GM23338 (cell line): ENCODE measurements around the gene TTC6. TPM values are rescaled to one million over a fixed set of nuclear protein-coding genes. Genes with fewer than 3 reads are reported as not detected.

Experiments used
- ATAC-seq: fragments of 200-7000 bp; cut with Tn5 transposase; 3 replicates; pipeline ENCODE4 v1.9.1; 2020
- DNase-seq: peaks from one replicate; pipeline ENCODE4 v3.0.0-alpha.2; 2015; ENCODE audit warnings: low spot score
- H2AFZ ChIP-seq: fragments of 200-600 bp; sonication (generic); 2 replicates; pipeline ENCODE4 v1.8.0; 2016; ENCODE audit warnings: antibody characterized with exemption, mild to moderate bottlenecking, moderate library complexity
- H3F3A ChIP-seq: fragments of 200-600 bp; sonication (generic); replicated peaks from 2 replicates; pipeline ENCODE4 v1.8.0; 2017; ENCODE audit warnings: antibody characterized with exemption, mixed run types, low read depth
- H3K27ac ChIP-seq: fragments of 200-600 bp; sonication (generic); 2 replicates; pipeline ENCODE4 v1.6.1; 2016; ENCODE audit warnings: low read depth
- H3K27me3 ChIP-seq: fragments of 200-600 bp; sonication (generic); 2 replicates; pipeline ENCODE4 v1.8.0; 2016; ENCODE audit warnings: mild to moderate bottlenecking, mixed run types, moderate library complexity; ENCODE audit not compliant: insufficient read depth
- H3K36me3 ChIP-seq: fragments of 200-600 bp; sonication (generic); 2 replicates; pipeline ENCODE4 v1.8.0; 2016; ENCODE audit warnings: mild to moderate bottlenecking; ENCODE audit not compliant: insufficient read depth
- H3K4me1 ChIP-seq: fragments of 200-600 bp; sonication (generic); 2 replicates; pipeline ENCODE4 v1.8.0; 2016; ENCODE audit warnings: mild to moderate bottlenecking, moderate library complexity; ENCODE audit not compliant: insufficient read depth
- H3K4me2 ChIP-seq: fragments of 200-600 bp; sonication (generic); 2 replicates; pipeline ENCODE4 v1.7.1; 2017; ENCODE audit warnings: mixed run types
- H3K4me3 ChIP-seq: fragments of 200-600 bp; sonication (generic); 2 replicates; pipeline ENCODE4 v1.6.1; 2016; ENCODE audit warnings: mixed run types
- H3K79me2 ChIP-seq: fragments of 200-600 bp; sonication (generic); replicated peaks from 2 replicates; pipeline ENCODE4 v1.8.0; 2017; ENCODE audit warnings: mild to moderate bottlenecking; ENCODE audit not compliant: insufficient read depth
- H3K9me2 ChIP-seq: fragments of 200-600 bp; sonication (generic); 2 replicates; pipeline ENCODE4 v1.8.0; 2017; ENCODE audit not compliant: insufficient read depth
- H4K20me1 ChIP-seq: fragments of 200-600 bp; sonication (generic); replicated peaks from 2 replicates; pipeline ENCODE4 v1.8.0; 2017; ENCODE audit warnings: mild to moderate bottlenecking; ENCODE audit not compliant: insufficient read depth
- H3K27ac Mint-ChIP-seq: 2 replicates; pipeline ENCODE4 v1.8.0; 2020; ENCODE audit warnings: inconsistent platforms, mild to moderate bottlenecking, moderate library complexity, mixed read lengths
- H3K27me3 Mint-ChIP-seq: 3 replicates; pipeline ENCODE4 v1.8.0; 2022; ENCODE audit warnings: low read depth, mild to moderate bottlenecking, moderate library complexity, mixed read lengths, inconsistent platforms; ENCODE audit not compliant: insufficient read depth, poor library complexity
- H3K36me3 Mint-ChIP-seq: 3 replicates; pipeline ENCODE4 v1.8.0; 2021; ENCODE audit warnings: low read depth, mild to moderate bottlenecking, inconsistent platforms, moderate library complexity, mixed read lengths
- H3K4me1 Mint-ChIP-seq: 3 replicates; pipeline ENCODE4 v1.8.0; 2020; ENCODE audit warnings: mild to moderate bottlenecking, inconsistent platforms, mixed read lengths
- H3K4me3 Mint-ChIP-seq: 3 replicates; pipeline ENCODE4 v1.8.0; 2021; ENCODE audit warnings: moderate library complexity, mild to moderate bottlenecking, inconsistent platforms, mixed read lengths
- H3K9me3 Mint-ChIP-seq: 3 replicates; pipeline ENCODE4 v1.8.0; 2020; ENCODE audit warnings: moderate library complexity, mild to moderate bottlenecking, inconsistent platforms, mixed read lengths
- CREB1 ChIP-seq: fragments of 250-450 bp; sonication (Bioruptor Pico); IDR thresholded peaks from 2 replicates; pipeline ENCODE4 v1.5.0; 2020; ENCODE audit warnings: low read depth, mild to moderate bottlenecking, moderate library complexity
- CTCF ChIP-seq, 2 experiments: fragments of 200-600 bp in 1 of 2; sonication (generic) in 1 of 2; conservative IDR thresholded peaks; 2 replicates each; pipeline versions ENCODE4 v1.5.1 to v1.6.1; 2016 to 2017; ENCODE audit warnings: antibody characterized with exemption in 2 of 2, low read depth in 2 of 2, mild to moderate bottlenecking in 2 of 2, moderate library complexity in 1 of 2
- EZH2 ChIP-seq: fragments of 200-600 bp; sonication (generic); IDR thresholded peaks from one replicate; pipeline ENCODE4 v1.8.0; 2017; ENCODE audit warnings: antibody characterized with exemption, mild to moderate bottlenecking, low read depth; ENCODE audit not compliant: unreplicated experiment
- EZH2phosphoT487 ChIP-seq: fragments of 200-600 bp; sonication (generic); IDR thresholded peaks from one replicate; pipeline ENCODE4 v1.8.1; 2018; ENCODE audit warnings: antibody characterized with exemption; ENCODE audit not compliant: unreplicated experiment
- JUNB ChIP-seq: IDR thresholded peaks from one replicate; pipeline ENCODE4 v1.6.1; 2016; ENCODE audit warnings: antibody characterized with exemption; ENCODE audit not compliant: unreplicated experiment
- ZNF331 ChIP-seq: fragments of 250-450 bp; sonication (Bioruptor Pico); IDR thresholded peaks from 2 replicates; pipeline ENCODE4 v1.5.0; 2020; ENCODE audit warnings: low read depth, mild to moderate bottlenecking, moderate library complexity
- polyA plus RNA-seq: library from polyadenylated mRNA; unstranded; fragments of >200 nt; fragmentation: Nextera tagmentation; extraction: Ambion mirVana; gene quantifications from 2 replicates; pipeline ENCODE4 v1.2.1, GENCODE V29; 2016
- total RNA-seq: library from RNA; depleted of rRNA; stranded (reverse); fragments of >200 nt; shearing (Covaris generic); gene quantifications from 2 replicates; pipeline ENCODE4 v1.2.3, GENCODE V29; 2014
- TF ChIP-seq, protein P1 (sequence below): fragments of 250-450 bp; sonication (Bioruptor Pico); IDR thresholded peaks from 2 replicates; pipeline ENCODE4 v1.5.0; 2020; ENCODE audit warnings: mild to moderate bottlenecking, moderate library complexity

TTC6 gene
- total and polyA plus RNA-seq, 2 experiments from 2014 or later = 0.31 TPM; not detected in 1

DNA sequence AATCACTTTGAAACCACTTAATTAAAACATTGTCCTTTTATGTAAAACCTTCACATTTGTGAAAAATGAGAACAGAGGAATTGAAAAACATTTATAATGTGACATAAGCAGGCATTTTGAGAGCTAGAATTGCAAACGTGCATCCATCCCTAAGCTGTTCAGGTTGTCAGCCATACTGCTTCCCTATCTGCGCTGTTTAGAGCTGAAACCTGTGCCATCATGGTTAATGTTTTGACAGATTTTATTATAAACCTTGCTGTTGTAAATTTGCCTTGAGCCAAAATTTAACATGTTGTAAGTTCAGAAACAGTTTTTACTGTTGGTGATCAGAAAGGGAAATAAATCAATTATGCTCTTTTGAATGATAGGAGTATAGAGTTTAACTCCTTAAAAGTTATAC is 32.2 kb upstream of the TTC6 start:
- Histone ChIP-seq H3K4me3 (no peak overlapping the region), H3K79me2 (no peaks in the 10 kb centered on the region), H3F3A (no peaks in the 10 kb centered on the region), H3K4me2 (no peak overlapping the region), H3K36me3 (no peaks in the 10 kb centered on the region), H4K20me1 (no peaks in the 10 kb centered on the region), H3K4me1 (no peaks in the 10 kb centered on the region), H2AFZ (no peak overlapping the region), H3K27me3 (no peaks in the 10 kb centered on the region), H3K27ac (no peak overlapping the region), H3K9me2 (no peaks in the 10 kb centered on the region)
- no peak overlapping the region for H3K4me3 Mint-ChIP-seq
- ATAC-seq = no peak
- no peak overlapping the region for H3K27ac Mint-ChIP-seq
- peaks cover 14% of the 10 kb centered on the region for H3K4me1 Mint-ChIP-seq
- H3K27me3 Mint-ChIP-seq = no peaks in the 10 kb centered on the region
- H3K36me3 Mint-ChIP-seq = no peaks in the 10 kb centered on the region
- no peak for TF ChIP-seq CTCF (conservative IDR thresholded peaks at IDR 0.05; ENCODE audit: low read depth in 2 of 2)
- TF ChIP-seq CREB1 (CRISPR knock-in tag) = no peak
- no peak for TF ChIP-seq EZH2
- no peak for TF ChIP-seq JUNB
- TF ChIP-seq ZNF331 = no peak
- TF ChIP-seq EZH2phosphoT487 = no peak
- TF ChIP-seq, protein P1, sequence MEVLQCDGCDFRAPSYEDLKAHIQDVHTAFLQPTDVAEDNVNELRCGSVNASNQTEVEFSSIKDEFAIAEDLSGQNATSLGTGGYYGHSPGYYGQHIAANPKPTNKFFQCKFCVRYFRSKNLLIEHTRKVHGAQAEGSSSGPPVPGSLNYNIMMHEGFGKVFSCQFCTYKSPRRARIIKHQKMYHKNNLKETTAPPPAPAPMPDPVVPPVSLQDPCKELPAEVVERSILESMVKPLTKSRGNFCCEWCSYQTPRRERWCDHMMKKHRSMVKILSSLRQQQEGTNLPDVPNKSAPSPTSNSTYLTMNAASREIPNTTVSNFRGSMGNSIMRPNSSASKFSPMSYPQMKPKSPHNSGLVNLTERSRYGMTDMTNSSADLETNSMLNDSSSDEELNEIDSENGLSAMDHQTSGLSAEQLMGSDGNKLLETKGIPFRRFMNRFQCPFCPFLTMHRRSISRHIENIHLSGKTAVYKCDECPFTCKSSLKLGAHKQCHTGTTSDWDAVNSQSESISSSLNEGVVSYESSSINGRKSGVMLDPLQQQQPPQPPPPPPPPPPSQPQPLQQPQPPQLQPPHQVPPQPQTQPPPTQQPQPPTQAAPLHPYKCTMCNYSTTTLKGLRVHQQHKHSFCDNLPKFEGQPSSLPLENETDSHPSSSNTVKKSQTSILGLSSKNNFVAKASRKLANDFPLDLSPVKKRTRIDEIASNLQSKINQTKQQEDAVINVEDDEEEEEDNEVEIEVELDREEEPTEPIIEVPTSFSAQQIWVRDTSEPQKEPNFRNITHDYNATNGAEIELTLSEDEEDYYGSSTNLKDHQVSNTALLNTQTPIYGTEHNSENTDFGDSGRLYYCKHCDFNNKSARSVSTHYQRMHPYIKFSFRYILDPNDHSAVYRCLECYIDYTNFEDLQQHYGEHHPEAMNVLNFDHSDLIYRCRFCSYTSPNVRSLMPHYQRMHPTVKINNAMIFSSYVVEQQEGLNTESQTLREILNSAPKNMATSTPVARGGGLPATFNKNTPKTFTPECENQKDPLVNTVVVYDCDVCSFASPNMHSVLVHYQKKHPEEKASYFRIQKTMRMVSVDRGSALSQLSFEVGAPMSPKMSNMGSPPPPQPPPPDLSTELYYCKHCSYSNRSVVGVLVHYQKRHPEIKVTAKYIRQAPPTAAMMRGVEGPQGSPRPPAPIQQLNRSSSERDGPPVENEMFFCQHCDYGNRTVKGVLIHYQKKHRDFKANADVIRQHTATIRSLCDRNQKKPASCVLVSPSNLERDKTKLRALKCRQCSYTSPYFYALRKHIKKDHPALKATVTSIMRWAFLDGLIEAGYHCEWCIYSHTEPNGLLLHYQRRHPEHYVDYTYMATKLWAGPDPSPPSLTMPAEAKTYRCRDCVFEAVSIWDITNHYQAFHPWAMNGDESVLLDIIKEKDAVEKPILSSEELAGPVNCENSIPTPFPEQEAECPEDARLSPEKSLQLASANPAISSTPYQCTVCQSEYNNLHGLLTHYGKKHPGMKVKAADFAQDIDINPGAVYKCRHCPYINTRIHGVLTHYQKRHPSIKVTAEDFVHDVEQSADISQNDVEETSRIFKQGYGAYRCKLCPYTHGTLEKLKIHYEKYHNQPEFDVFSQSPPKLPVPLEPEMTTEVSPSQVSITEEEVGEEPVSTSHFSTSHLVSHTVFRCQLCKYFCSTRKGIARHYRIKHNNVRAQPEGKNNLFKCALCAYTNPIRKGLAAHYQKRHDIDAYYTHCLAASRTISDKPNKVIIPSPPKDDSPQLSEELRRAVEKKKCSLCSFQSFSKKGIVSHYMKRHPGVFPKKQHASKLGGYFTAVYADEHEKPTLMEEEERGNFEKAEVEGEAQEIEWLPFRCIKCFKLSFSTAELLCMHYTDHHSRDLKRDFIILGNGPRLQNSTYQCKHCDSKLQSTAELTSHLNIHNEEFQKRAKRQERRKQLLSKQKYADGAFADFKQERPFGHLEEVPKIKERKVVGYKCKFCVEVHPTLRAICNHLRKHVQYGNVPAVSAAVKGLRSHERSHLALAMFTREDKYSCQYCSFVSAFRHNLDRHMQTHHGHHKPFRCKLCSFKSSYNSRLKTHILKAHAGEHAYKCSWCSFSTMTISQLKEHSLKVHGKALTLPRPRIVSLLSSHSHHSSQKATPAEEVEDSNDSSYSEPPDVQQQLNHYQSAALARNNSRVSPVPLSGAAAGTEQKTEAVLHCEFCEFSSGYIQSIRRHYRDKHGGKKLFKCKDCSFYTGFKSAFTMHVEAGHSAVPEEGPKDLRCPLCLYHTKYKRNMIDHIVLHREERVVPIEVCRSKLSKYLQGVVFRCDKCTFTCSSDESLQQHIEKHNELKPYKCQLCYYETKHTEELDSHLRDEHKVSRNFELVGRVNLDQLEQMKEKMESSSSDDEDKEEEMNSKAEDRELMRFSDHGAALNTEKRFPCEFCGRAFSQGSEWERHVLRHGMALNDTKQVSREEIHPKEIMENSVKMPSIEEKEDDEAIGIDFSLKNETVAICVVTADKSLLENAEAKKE = no peak
- no peaks in the 10 kb centered on the region; the same call in 2 of the 3 replicates for H3K9me3 Mint-ChIP-seq
- DNase-seq = no peak
